ENCODE data around the gene M6PR. TPM values are rescaled to one million over a fixed set of nuclear protein-coding genes. Genes with fewer than 3 reads are reported as not detected.

The M6PR gene
- total RNA-seq, 4 donors from 2014 or later = 72.8 to 122 (median 73.4) TPM

DNA sequence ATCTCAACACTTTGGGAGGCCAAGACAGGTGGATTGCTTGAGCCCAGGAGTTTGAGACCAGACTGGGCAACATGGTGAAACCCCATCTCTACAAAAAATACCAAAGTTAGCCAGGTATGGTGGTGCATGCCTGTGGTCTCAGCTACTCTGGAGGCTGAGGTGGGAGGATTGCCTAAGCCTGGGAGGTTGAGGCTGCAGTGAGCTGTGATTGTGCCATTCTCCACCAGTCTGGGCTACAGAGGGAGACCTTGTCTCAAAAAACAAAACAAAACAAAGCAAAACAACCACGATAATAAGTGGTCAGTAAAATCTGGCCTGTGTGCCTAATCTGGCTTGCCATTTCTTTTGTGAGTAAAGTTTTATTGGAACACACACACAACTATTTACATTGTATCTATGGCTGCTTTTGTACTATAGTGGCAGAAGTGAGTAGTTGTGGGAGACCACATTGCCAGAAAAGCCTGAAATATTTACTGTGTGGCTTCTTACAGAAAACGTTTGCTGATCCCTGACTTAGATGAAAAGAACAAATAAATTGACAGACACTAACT lies 20.5 kb upstream of the M6PR start:
- intact Hi-C loops (cut with DNase I; ENCODE audit: low total_unique reads) = no loop called here
- DNase-seq (ENCODE audit: low spot score in 2 of 2) = no peak
- H3K4me3 ChIP-seq (ENCODE audit: low read depth, poor library complexity, severe bottlenecking) = no peak overlapping the region
- WGBS, 2 donors = 69 to 76% methylated on average over 2 of the region's 2 CpGs
- TF ChIP-seq, protein P1, sequence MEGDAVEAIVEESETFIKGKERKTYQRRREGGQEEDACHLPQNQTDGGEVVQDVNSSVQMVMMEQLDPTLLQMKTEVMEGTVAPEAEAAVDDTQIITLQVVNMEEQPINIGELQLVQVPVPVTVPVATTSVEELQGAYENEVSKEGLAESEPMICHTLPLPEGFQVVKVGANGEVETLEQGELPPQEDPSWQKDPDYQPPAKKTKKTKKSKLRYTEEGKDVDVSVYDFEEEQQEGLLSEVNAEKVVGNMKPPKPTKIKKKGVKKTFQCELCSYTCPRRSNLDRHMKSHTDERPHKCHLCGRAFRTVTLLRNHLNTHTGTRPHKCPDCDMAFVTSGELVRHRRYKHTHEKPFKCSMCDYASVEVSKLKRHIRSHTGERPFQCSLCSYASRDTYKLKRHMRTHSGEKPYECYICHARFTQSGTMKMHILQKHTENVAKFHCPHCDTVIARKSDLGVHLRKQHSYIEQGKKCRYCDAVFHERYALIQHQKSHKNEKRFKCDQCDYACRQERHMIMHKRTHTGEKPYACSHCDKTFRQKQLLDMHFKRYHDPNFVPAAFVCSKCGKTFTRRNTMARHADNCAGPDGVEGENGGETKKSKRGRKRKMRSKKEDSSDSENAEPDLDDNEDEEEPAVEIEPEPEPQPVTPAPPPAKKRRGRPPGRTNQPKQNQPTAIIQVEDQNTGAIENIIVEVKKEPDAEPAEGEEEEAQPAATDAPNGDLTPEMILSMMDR (IDR thresholded peaks at IDR 0.05) = no peak

DNA sequence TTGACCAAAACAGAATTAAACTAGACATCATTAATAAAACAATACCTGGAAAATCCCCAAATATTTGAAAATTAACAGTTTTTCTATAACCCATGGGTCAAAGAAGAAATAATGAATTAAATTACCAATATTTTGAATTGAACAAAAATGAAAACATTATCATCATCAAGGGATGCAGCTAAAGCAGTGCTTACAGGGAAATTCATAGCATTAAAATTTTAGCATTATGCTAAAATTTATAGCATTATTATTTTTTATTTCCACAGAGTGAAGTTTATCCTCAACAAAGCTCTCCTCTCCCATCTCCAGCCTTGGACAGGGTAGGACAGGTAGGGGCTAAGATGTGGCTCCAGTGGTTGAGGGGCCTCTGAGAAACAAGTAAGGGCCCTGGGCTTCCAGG lies 19.3 kb upstream of the M6PR start:
- DNase-seq (ENCODE audit: low spot score in 2 of 2) = no peak
- no peak for TF ChIP-seq POLR2A (IDR thresholded peaks at IDR 0.05)
- TF ChIP-seq, protein P1 (IDR thresholded peaks at IDR 0.05) = no peak
- intact Hi-C loops (cut with DNase I; ENCODE audit: low total_unique reads) = no loop called here
- no peak overlapping the region for H3K4me3 ChIP-seq (ENCODE audit: low read depth, poor library complexity, severe bottlenecking)

DNA sequence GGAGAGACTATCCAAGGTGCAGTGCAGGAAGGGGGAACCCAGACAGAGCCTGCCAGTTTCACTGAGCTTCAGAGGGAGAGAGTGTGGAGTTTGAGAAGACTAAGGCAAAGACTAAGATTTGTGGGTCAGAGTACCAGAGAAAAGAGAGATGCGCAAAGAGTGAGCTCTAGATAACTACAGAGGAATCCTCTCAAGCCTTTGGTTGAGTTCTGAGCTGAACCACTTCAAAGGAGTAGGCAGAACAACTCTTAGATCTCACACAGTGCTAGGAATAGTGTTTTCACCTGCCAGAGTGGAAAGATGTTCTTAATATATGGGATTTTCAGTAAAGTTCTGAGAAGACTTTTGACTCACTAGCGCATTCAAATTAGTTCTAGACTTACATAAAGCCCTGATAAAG lies 10.7 kb upstream of the M6PR start:
- no peak overlapping the region for H3K4me3 ChIP-seq (ENCODE audit: low read depth, poor library complexity, severe bottlenecking)
- TF ChIP-seq POLR2A (IDR thresholded peaks at IDR 0.05) = no peak
- TF ChIP-seq, protein P1 (IDR thresholded peaks at IDR 0.05) = no peak
- WGBS, 2 donors = 95 to 96% methylated on average over 2 of the region's 2 CpGs
- no peak for DNase-seq (ENCODE audit: low spot score in 2 of 2)
- intact Hi-C loops (cut with DNase I; ENCODE audit: low total_unique reads) = no loop called here

DNA sequence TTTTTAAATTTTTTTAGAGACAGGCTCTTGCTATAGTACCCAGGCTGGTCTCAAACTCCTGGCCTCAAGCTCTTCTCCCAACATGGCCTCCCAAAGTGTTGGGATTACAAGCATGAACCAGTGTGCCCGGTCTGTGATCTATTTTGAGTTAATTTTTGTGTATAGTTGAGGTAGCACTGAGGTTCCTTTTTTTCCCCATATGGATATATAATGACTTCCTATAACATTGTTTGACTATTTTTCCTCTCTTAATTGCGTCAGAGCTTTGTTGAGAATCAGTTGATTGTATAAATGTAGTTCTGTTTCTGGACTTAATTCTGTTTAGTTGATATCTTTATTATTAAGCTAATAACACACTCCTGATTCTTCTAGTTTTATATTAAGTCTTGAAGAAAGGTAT lies 8.6 kb upstream of the M6PR start:
- no peak overlapping the region for H3K4me3 ChIP-seq (ENCODE audit: low read depth, poor library complexity, severe bottlenecking)
- no peak for DNase-seq (ENCODE audit: low spot score in 2 of 2)
- 57 to 79% methylated on average over 2 of the region's 2 CpGs for WGBS, 2 donors
- intact Hi-C loops (cut with DNase I; ENCODE audit: low total_unique reads) = no loop called here
- TF ChIP-seq POLR2A (IDR thresholded peaks at IDR 0.05) = no peak
- TF ChIP-seq, protein P1 (IDR thresholded peaks at IDR 0.05) = no peak

DNA sequence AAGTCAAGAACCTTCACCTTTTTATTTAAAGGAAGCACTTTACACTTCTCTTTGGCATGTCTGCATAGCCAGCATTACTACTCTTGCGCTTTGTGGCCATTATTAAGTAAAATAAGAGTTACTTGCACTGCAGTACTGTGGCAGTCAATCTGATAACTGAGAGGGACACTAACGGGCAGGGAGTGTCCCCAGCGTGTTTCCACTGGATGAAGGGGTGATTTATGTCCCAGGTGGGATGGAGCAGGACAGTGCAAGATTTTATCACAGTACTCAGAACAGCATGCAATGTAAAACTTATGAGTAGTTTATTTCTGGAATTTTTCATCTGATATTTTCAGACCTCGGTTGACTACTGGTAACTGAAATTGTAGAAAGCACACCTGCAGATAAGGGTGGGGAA lies 8.1 kb upstream of the M6PR start:
- TF ChIP-seq, protein P1 (IDR thresholded peaks at IDR 0.05) = no peak
- TF ChIP-seq POLR2A (IDR thresholded peaks at IDR 0.05) = no peak
- intact Hi-C loops (cut with DNase I; ENCODE audit: low total_unique reads) = no loop called here
- no peak overlapping the region for H3K4me3 ChIP-seq (ENCODE audit: low read depth, poor library complexity, severe bottlenecking)
- 53 to 62% methylated on average over 4 of the region's 4 CpGs for WGBS, 2 donors
- no peak for DNase-seq (ENCODE audit: low spot score in 2 of 2)

DNA sequence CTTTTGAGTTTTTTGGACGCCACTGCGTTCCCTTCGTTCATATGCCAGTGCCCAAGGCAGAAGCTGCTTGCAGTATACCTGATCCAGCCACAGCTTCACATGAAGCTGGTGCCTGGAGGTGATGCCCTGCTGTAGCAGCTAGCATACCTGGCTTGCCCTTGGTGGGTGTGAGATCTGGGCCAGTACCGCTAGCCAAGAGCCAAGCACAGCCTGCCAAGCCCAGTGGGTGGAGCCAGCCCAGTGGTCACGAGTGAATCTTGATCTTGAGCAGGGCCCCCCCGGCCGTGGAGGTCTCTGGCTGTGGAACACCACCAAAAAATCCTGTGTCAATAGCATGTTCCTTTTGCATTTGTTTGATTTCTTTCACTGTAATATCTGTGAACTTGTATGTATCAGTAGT lies 7.3 kb upstream of the M6PR start:
- intact Hi-C loops (cut with DNase I; ENCODE audit: low total_unique reads) = no loop called here
- H3K4me3 ChIP-seq (ENCODE audit: low read depth, poor library complexity, severe bottlenecking) = no peak overlapping the region
- no peak for DNase-seq (ENCODE audit: low spot score in 2 of 2)
- TF ChIP-seq, protein P1 (IDR thresholded peaks at IDR 0.05) = no peak
- TF ChIP-seq POLR2A (IDR thresholded peaks at IDR 0.05) = no peak
- WGBS, 2 donors = 64 to 83% methylated on average over 7 of the region's 7 CpGs
